DOHH2 (cell line): ENCODE results near the gene SIK3.

Experiments
- H3F3A ChIP-seq: fragments of 200-600 bp; sonication (generic), shearing (Covaris generic); 2 replicates; pipeline ENCODE4 v1.6.0; 2016; ENCODE audit warnings: antibody characterized with exemption, mild to moderate bottlenecking; ENCODE audit not compliant: control insufficient read depth, insufficient read depth
- H3K27ac ChIP-seq: fragments of 200-600 bp; sonication (generic); 2 replicates; pipeline ENCODE4 v1.5.1; 2014; ENCODE audit warnings: low read depth, mild to moderate bottlenecking, low read length, moderate library complexity
- H3K27me3 ChIP-seq: fragments of 200-600 bp; sonication (generic); 2 replicates; pipeline ENCODE4 v1.6.1; 2014; ENCODE audit warnings: mild to moderate bottlenecking, low read length, mixed read lengths; ENCODE audit not compliant: control insufficient read depth
- H3K36me3 ChIP-seq: fragments of 200-600 bp; sonication (generic); 2 replicates; pipeline ENCODE4 v1.6.1; 2014; ENCODE audit warnings: mild to moderate bottlenecking, low read length, moderate library complexity, mixed read lengths; ENCODE audit not compliant: control insufficient read depth
- H3K4me1 ChIP-seq: fragments of 200-600 bp; sonication (generic); 2 replicates; pipeline ENCODE4 v1.6.1; 2014; ENCODE audit warnings: mild to moderate bottlenecking, low read length, mixed read lengths; ENCODE audit not compliant: control insufficient read depth
- H3K4me2 ChIP-seq: fragments of 200-600 bp; sonication (generic); 2 replicates; pipeline ENCODE4 v1.6.0; 2014; ENCODE audit warnings: mild to moderate bottlenecking, low read length, moderate library complexity
- H3K4me3 ChIP-seq: fragments of 200-600 bp; sonication (generic); 2 replicates; pipeline ENCODE4 v1.5.1; 2014; ENCODE audit warnings: mild to moderate bottlenecking, low read length, mixed read lengths
- H3K79me2 ChIP-seq: fragments of 200-600 bp; sonication (generic); 2 replicates; pipeline ENCODE4 v1.6.1; 2014; ENCODE audit warnings: mild to moderate bottlenecking, low read length, mixed read lengths; ENCODE audit not compliant: control insufficient read depth
- H3K9me2 ChIP-seq: fragments of 200-600 bp; sonication (generic); replicated peaks from 2 replicates; pipeline ENCODE4 v1.6.1; 2014; ENCODE audit warnings: mild to moderate bottlenecking, low read length, mixed read lengths; ENCODE audit not compliant: control insufficient read depth
- H3K9me3 ChIP-seq: fragments of 200-600 bp; sonication (generic); 2 replicates; pipeline ENCODE4 v1.6.1; 2014; ENCODE audit warnings: antibody characterized with exemption, low read length, mixed read lengths; ENCODE audit not compliant: control insufficient read depth, insufficient read depth
- H4K20me1 ChIP-seq: fragments of 200-600 bp; sonication (generic); 2 replicates; pipeline ENCODE4 v1.6.0; 2014; ENCODE audit warnings: low read depth, mild to moderate bottlenecking, antibody characterized with exemption, low read length, moderate library complexity; ENCODE audit not compliant: control insufficient read depth, insufficient read depth
- EZH2phosphoT487 ChIP-seq: fragments of 200-600 bp; sonication (generic); IDR thresholded peaks from 2 replicates; pipeline ENCODE4 v1.6.1; 2017; ENCODE audit warnings: borderline replicate concordance, mild to moderate bottlenecking, antibody characterized with exemption, low read length, moderate library complexity, mixed read lengths
- TF ChIP-seq, protein P1 (sequence below): fragments of 200-600 bp; sonication (generic); IDR thresholded peaks from one replicate; pipeline ENCODE4 v1.5.1; 2014; ENCODE audit warnings: antibody characterized with exemption, mild to moderate bottlenecking, low read depth, low read length; ENCODE audit not compliant: poor library complexity, severe bottlenecking

Gene SIK3

DNA sequence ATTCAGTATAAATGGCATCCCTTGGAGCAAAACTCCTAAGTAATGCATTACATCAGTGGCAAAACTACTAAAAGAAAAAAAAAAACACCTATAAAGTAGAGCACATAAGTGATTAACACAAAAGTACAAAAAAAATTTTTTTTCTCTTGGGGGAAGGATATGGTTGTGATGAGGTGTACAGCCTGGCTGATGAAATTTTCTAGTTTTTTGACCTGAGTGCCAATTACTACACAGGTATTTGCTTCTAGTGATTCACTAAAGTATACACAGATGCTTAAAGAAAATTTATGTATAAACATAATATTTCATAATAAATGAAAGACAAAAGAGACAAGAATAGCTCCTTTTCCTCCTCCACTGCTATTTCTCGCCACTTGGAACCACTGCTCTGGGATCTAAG is 189.0 kb downstream of the SIK3 start:
- Histone ChIP-seq H3F3A (no peaks in the 10 kb centered on the region), H3K9me3 (no peaks in the 10 kb centered on the region), H3K9me2 (no peaks in the 10 kb centered on the region), H3K4me3 (no peak overlapping the region), H3K4me1 (no peaks in the 10 kb centered on the region), H4K20me1 (no peaks in the 10 kb centered on the region), H3K27ac (no peak overlapping the region), H3K4me2 (no peak overlapping the region), H3K36me3 (peaks cover 8% of the 10 kb centered on the region), H3K79me2 (no peaks in the 10 kb centered on the region), H3K27me3 (no peaks in the 10 kb centered on the region)
- TF ChIP-seq, protein P1, sequence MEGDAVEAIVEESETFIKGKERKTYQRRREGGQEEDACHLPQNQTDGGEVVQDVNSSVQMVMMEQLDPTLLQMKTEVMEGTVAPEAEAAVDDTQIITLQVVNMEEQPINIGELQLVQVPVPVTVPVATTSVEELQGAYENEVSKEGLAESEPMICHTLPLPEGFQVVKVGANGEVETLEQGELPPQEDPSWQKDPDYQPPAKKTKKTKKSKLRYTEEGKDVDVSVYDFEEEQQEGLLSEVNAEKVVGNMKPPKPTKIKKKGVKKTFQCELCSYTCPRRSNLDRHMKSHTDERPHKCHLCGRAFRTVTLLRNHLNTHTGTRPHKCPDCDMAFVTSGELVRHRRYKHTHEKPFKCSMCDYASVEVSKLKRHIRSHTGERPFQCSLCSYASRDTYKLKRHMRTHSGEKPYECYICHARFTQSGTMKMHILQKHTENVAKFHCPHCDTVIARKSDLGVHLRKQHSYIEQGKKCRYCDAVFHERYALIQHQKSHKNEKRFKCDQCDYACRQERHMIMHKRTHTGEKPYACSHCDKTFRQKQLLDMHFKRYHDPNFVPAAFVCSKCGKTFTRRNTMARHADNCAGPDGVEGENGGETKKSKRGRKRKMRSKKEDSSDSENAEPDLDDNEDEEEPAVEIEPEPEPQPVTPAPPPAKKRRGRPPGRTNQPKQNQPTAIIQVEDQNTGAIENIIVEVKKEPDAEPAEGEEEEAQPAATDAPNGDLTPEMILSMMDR, result no peak
- TF ChIP-seq EZH2phosphoT487, result no peak

DNA sequence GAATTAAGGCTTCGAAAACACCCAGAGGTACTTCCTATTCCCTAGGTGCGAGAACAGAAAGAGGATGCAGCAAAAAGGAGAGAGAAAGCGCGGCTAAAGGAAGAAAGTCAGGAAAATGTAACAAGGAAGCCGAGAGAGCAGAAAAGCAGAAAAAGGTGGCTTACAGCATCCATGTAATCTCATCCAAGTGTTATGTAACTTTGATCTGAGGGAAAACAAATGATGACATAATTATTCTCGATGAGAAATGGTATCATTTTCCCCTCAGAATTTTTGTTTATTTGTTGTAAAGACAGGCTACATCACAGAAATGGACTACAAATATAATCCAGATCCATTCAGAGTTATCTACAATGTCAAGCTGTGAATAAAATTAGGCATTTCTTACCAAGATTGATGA is 191.7 kb downstream of the SIK3 start:
- H3K36me3 ChIP-seq, result peaks cover 8% of the 10 kb centered on the region
- no peaks in the 10 kb centered on the region for H3F3A ChIP-seq
- H3K79me2 ChIP-seq, result no peaks in the 10 kb centered on the region
- H3K4me2 ChIP-seq, result no peak overlapping the region
- no peak overlapping the region for H3K4me3 ChIP-seq
- no peaks in the 10 kb centered on the region for H3K9me2 ChIP-seq
- H3K27me3 ChIP-seq, result no peaks in the 10 kb centered on the region
- no peaks in the 10 kb centered on the region for H3K9me3 ChIP-seq
- no peaks in the 10 kb centered on the region for H4K20me1 ChIP-seq
- H3K4me1 ChIP-seq, result no peaks in the 10 kb centered on the region
- TF ChIP-seq EZH2phosphoT487, result no peak
- TF ChIP-seq, protein P1, result no peak
- no peak overlapping the region for H3K27ac ChIP-seq

DNA sequence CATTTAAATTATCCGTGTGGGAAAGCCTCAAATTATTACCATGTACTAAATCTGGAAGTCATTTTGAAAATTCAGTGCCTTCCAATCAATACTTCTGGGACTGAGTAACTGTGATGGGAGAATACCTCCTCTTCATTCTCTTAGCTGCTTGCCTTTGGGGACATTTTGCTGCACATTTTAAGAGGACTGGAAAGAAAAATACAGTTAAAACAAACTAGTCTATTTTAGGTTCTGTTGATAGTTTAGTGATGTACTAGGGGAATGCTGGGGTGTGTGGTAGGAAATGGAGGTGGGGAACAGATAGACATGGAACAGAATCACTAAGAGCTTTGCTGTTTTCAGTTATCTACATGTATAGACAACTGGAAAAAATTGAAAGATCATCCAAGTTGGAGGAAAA is 195.1 kb downstream of the SIK3 start:
- Histone ChIP-seq H3K27me3 (no peaks in the 10 kb centered on the region), H3K4me1 (no peaks in the 10 kb centered on the region), H3K36me3 (peaks cover 13% of the 10 kb centered on the region), H4K20me1 (no peaks in the 10 kb centered on the region), H3K4me2 (no peak overlapping the region), H3F3A (no peaks in the 10 kb centered on the region), H3K27ac (no peak overlapping the region), H3K79me2 (no peaks in the 10 kb centered on the region), H3K4me3 (no peak overlapping the region), H3K9me3 (no peaks in the 10 kb centered on the region; the same call in 1 of the 2 replicates), H3K9me2 (no peaks in the 10 kb centered on the region)
- no peak for TF ChIP-seq EZH2phosphoT487
- TF ChIP-seq, protein P1, result no peak
